NOMO-1 (cell line): ENCODE results near the gene C19orf12.
A peak's percentile ranks its signal among the peaks of the same experiment; 100 is the strongest.

Source experiments
- DNase-seq, 2 experiments: peaks; one replicate each; lab custom pipeline; 2025; ENCODE audit not compliant: unreplicated experiment in 2 of 2; lab: John Stamatoyannopoulos, UW

C19orf12 gene

GRCh38 chr19:29714953-29715700 is at the start of gene C19orf12:
Gene C19orf12, minus strand, starts transcription at chr19:29715261. Its CDS starts 6,848 bp downstream, at chr19:29708413.
- peak; percentile 43 to 58 for DNase-seq

GRCh38 chr19:29764361-29764760 is 49.3 kb upstream of the C19orf12 start:
- DNase-seq, result no peak

GRCh38 chr19:29763196-29763595 is 48.1 kb upstream of the C19orf12 start:
- no peak for DNase-seq

GRCh38 chr19:29761575-29762232 is 46.6 kb upstream of the C19orf12 start:
- DNase-seq, result peak; percentile 7 to 11

GRCh38 chr19:29760752-29761502 is 45.9 kb upstream of the C19orf12 start:
- DNase-seq, result no peak

- DNase-seq, result no peak
Observed at GRCh38 chr19:29759359-29759758, 44.3 kb upstream of the C19orf12 start.

- DNase-seq, result no peak
Observed at GRCh38 chr19:29758863-29759262, 43.8 kb upstream of the C19orf12 start.

GRCh38 chr19:29757551-29757950 is 42.5 kb upstream of the C19orf12 start:
- DNase-seq, result no peak

GRCh38 chr19:29753934-29754305 is 38.9 kb upstream of the C19orf12 start:
- DNase-seq, result no peak

- DNase-seq, result no peak
Observed at GRCh38 chr19:29753190-29753933, 38.3 kb upstream of the C19orf12 start.

GRCh38 chr19:29752450-29753025 is 37.5 kb upstream of the C19orf12 start:
- DNase-seq, result no peak

- DNase-seq, result no peak
Observed at GRCh38 chr19:29751932-29752331, 36.9 kb upstream of the C19orf12 start.

GRCh38 chr19:29750001-29750400 is 34.9 kb upstream of the C19orf12 start:
- no peak for DNase-seq

- no peak for DNase-seq
Observed at GRCh38 chr19:29748996-29749849, 34.2 kb upstream of the C19orf12 start.

- DNase-seq, result no peak
Observed at GRCh38 chr19:29745253-29745652, 30.2 kb upstream of the C19orf12 start.

- DNase-seq, result no peak
Observed at GRCh38 chr19:29743681-29744080, 28.6 kb upstream of the C19orf12 start.

- DNase-seq, result no peak
Observed at GRCh38 chr19:29741776-29742175, 26.7 kb upstream of the C19orf12 start.

- no peak for DNase-seq
Observed at GRCh38 chr19:29741226-29741625, 26.2 kb upstream of the C19orf12 start.

GRCh38 chr19:29737461-29738000 is 22.5 kb upstream of the C19orf12 start:
- no peak for DNase-seq
